ENCODE results near the gene PCSK6. TPM values are rescaled to one million over a fixed set of nuclear protein-coding genes. Genes with fewer than 3 reads are reported as not detected.

Gene PCSK6
- polyA plus RNA-seq, 3 donors: 6.5 to 9.2 (median 7.3) TPM

DNA sequence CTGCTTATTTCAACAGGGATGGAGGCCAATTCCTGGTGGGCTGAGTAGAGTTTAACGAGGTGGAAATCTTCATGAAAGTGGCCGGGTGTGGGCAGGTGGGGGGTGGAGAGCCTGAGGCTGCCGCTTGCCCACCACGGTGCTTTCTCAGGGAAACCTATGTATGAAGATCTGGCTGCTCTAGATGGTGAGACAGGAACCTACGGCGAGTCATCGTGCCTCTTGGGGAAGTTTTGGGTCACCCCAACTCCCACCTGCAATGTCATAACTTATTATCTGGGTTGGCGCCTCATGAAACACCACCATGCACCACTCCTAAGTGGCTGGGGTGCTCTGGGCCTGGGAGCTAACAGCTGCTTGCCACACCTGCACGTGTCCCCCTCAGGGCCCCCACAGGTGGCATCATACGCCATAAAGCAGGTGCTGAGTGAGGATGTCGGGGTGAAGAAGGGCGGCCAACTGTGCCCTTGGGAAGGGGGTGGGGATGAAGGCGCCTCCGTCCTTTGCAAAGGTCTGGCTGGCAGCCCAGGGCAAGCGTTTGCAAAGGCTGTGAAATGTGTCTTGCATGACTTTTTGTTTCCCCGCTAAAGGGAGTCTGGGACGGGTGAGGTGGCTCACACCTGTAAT, 166.5 kb downstream of the PCSK6 start:
- no peak for DNase-seq (ENCODE audit: low read depth in 3 of 3, low spot score in 2 of 3)

DNA sequence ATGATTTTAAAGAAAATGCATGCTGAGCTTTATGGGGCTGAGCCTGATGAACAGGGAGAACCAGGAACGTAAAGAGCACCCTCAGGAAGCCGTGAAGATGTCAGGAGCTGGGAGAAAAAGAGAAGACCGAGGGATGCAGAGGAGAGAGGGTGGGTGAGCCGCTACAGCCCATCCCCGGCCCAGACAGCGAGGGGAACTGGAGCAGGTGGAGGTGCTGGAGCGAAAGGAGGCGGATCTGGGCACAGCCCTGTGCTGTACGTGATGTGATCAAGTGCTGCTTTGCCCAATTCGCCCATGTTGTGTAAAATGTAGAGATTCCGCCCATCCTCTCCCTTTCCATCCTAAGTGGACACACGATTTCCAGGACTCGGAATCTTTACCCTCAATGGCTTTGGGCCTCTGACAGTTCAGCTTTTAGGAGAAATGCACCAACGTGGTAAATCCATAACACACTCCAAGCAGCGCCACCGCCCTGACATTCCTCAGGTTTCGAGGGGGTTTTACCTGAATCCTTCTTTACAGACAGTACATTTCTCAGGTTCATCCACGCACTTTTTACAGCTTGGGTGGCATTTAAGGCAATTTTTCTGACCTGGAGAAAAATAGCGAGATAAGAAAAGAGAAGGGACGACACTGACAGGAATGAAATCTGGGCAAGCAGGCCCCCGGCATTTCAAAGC, 167.4 kb downstream of the PCSK6 start:
- DNase-seq (ENCODE audit: low read depth in 3 of 3, low spot score in 2 of 3): no peak

DNA sequence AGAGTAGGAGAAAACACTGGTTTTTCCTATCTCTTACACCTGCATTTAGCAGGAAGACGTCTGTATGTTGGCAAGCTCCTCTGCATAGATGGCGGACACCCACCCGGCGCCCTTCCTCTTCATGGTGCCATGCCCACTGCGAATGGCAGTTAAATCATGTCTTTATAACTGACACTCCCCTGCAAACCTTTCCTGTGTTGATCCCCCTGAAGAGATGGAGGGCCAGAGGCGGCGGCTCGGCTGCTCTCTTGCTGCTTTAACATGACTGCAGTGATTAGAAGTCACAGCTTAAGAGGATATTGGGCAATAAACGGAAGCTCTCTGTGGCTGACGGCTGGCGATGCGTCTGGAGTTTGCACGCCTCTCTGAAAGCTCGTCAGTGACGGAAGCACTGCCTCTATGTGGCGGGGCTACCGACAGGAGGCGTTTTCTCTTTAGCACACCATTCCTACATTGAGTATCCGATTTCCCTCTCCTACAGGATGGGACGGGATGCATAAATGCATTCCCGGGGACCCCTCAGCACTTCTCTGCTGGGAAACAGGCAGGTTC, 168.9 kb downstream of the PCSK6 start:
- no peak for DNase-seq (ENCODE audit: low read depth in 3 of 3, low spot score in 2 of 3)

DNA sequence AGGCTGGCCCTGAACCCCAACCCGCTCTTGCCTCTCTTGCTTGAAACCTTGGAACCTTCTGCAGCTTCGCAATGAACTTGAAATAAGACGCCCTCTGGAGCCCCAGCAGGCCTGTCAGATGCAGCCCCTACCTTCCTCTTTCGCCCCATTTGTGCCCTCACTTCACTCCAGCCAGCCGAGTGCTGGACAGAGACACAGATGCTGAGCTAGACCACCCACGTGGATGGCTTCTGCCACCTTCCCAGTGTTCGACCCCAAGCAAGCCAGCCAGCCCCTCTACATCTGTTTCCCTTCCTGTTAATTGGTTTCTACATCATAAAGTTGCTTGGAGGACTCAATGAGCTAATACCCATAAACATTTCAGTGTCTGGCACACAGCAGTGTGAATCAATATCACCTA, 170.7 kb downstream of the PCSK6 start:
- no peak for DNase-seq (ENCODE audit: low read depth in 3 of 3, low spot score in 2 of 3)

DNA sequence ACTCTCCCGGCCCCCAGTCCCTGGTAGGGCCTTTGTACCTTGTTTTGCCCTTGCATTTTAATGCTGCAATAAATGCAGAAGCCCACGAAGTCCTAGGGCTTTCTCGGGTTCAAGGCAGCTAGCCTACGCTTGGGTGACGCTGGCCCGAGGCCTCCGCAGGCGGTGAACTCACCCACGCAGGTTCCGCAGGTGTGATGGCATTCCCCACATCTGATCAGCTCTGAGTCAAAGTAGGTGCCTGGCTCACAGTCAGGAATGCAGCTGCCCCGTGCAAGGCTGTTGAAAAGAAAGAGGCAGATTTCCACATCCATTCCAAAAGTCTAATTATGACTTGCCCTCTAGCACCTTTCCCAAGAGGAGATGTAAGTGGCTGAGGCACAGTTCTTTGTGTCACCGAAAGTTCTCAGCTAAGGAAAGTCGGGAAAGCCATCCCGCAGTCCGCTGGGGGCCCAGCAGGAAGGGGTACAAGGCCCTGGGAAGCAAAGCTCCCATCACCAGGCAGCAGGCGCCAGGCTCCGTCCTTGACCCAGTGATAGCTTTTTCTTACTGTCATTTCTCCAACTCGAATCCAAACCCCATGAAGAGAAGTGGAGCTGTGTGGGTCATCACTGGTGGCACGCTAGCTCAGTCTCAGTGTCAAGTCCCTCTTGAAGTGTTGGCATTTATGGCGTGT, 171.2 kb downstream of the PCSK6 start:
- no peak for DNase-seq (ENCODE audit: low read depth in 3 of 3, low spot score in 2 of 3)

DNA sequence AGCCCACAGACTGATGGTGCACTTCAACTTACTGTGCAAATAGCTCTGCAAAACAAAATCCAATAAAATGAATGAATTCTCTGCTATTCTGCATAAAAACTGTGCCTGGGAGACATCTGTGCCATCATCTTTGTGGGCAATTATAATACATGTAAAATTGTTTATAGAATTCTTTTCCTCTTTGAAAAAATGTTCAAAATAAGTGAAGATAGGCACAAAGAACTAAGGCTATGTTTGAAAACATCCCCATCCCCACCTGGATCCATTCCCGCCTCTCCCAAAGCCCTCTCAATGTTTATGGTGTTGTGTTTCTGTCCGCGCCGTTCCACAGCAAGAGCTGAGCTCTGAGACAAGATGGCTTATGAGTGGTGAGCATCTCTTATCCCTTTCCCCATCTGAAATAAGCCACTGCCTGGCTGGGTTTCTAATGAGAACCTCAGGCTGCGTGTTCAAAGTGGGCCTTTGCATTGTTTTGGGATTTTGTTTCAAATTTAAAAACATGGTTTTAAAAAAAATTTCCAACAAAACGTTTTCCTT, 172.1 kb downstream of the PCSK6 start:
- no peak for DNase-seq (ENCODE audit: low read depth in 3 of 3, low spot score in 2 of 3)

DNA sequence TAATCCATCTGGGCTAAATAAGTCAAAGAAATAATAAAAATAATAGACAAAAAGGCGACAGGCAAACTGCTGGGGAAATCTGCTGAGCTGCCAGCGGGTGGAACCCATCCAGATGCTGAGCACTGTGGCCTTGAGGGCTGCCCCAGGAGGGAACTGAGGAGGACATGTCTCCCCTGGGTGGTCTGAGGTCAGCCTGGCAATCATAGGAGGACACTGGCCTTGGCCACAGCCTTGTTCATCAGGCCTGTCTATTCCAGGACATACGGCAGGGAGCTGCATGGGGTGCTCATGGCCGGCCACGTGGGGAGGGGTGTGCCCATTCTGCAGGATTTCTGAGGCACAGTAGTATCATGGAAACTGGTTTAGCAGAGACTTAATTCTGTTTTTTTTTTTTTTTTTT, 173.0 kb downstream of the PCSK6 start:
- no peak for DNase-seq (ENCODE audit: low read depth in 3 of 3, low spot score in 2 of 3)

DNA sequence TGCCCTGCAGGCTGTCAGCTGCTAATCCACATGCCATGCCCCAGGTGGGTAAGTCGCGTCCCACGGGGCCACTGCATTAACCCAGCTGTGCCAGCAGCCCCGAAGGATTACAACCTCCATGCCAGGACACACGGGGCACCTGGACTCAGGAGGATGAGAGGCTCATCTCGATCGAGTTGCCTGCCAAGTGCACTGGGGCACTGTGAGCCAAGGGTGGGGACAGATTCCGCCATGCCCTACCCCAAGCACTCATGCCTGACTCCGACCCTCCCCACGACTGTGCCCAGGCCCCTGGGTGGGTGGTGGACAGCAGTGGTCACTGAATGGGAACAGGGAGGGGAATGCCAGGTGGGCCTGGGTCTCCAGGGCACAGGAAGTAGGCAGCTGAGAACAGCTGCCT, 173.8 kb downstream of the PCSK6 start:
- no peak for DNase-seq (ENCODE audit: low read depth in 3 of 3, low spot score in 2 of 3)

DNA sequence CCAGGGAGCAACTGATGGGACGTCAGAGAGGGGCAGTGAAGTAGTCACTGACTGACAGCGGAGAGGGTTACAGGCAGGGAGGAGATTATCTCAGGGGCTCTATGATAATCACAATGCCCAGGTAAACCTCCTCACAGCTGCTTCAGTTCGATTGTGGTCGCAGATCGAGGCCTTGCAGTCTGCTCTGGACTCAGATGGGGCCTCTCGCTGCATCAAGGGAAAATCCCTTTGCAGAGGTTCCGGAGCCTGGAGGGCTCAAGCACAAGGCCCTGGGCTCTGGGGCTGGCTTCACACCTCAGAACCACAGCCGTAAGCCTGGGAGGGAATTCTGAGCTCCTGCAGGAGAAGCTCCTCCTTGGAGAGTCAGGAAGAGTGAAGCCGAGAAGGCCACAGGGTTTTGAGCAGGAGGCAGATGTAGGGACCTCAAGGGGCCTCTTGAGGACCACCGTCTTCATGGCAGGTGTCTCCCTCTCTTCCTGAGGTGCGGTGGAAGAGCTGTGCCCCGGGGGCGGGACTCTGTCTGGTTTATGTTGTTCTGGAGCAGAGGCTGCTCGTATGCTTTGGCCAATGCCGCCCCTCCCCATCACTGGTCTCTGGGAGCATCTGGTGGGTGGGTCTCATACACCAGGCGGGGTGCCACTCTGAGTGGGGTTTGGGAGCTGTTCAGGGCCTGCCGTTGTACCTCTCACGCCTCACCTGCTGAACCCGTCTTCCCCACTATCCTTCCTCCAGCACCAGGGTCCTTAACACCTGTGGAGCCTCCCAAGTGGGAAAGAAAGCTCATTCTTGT, 175.0 kb downstream of the PCSK6 start:
- no peak for DNase-seq (ENCODE audit: low read depth in 3 of 3, low spot score in 2 of 3)

DNA sequence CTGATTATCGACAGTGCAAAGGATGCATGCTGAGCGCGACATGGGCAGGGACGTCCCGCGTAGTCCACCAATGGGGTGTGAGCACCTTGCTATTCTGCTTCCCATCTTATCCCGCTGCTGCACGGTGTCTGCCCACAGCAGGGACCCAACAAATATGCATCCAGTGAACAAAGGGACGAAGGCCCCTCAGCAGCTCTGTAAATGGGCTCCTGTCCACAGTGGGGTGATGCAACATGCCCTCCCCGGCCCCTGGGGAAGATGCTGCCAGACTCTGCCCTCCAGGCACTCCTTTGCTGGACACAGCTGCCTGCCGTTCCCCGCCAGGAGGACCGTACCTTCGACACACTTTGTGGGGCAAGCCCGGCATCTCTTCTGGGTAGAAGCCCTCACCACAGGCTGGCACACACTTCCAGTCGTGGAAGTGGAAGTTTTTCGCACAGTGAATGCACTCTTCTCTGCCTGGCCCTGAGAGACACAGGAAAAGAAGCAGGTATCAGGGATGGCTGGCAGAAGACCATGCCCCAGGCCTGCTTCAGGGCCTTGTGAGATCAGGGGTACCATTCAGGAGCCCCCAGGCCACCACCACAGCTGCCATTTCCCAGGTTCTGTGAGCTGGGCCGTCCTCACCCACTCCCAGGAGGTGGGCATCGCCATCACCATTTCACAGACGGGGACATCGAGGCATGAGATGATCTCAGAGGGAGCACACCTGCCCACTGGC, 176.3 kb downstream of the PCSK6 start:
- no peak for DNase-seq (ENCODE audit: low read depth in 3 of 3, low spot score in 2 of 3)

DNA sequence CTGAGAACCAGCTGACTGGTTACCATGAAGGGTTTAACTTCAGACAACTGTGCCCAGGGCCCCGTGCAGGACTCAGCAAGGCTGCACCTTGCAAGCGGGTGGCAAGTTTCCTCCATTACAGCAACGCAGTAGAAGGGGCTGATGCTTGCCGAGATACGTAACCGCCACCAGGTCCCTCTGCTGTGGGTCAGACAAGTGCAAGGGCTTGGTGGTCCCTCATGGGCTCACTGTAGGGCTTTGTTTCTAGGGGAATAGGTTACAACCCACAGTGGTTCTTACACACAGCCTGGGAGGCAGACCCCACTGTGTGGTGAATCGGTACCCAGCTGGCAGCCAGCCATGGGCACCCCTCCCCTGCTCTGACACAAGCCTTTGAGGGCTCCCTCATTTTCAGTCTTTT, 179.0 kb downstream of the PCSK6 start:
- DNase-seq (ENCODE audit: low read depth in 3 of 3, low spot score in 2 of 3): no peak

DNA sequence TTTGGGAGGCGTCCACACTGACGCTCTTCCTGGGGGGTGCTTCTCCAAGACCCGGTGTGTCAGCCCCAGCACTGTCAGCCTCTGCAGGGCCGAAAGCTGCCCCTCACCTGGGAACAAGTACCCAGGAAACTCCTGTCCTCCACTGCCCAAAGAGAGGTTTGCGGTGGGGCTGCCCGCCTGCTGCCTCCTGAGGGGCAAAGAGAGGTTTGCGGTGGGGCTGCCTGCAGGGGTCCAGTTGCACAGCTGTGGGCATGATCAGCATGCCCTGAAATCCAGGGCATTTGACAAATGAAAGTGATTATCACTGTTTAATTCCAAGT, 179.4 kb downstream of the PCSK6 start:
- no peak for DNase-seq (ENCODE audit: low read depth in 3 of 3, low spot score in 2 of 3)

DNA sequence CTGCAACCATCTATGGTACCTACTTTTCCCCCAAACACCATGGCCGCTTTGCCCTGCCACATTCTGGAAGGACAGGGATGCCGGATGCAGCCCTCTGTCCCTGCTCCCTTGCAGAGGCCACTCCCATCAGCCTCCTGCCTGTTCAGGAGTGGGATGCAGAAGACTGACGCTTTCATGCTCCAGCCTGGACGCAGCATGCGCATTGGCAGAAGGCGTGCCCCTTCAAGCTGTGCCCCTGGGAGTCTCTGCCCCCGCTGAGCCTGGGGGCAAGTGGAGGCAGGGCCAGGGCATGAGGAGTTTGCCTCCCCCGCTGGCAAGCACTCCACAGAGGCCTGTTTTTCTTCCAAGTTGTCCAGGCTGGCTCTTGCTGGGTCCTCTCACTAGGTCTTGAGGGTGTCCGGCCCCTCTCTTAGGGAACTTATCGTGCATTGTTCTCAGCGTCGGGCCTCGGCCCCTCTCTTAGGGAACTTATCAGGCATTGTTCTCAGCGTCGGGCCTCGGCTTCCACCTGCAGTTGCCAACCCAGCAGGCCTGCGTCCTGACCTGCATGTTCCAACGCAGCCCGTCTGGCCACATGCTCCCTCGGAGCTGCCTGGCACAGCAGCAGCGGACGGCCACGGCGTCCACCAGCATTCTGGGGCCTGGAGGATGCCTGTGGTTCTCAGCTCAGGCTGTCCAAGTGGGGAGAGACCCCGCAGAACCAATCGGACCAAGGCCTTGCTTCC, 179.9 kb downstream of the PCSK6 start:
- no peak for DNase-seq (ENCODE audit: low read depth in 3 of 3, low spot score in 2 of 3)

DNA sequence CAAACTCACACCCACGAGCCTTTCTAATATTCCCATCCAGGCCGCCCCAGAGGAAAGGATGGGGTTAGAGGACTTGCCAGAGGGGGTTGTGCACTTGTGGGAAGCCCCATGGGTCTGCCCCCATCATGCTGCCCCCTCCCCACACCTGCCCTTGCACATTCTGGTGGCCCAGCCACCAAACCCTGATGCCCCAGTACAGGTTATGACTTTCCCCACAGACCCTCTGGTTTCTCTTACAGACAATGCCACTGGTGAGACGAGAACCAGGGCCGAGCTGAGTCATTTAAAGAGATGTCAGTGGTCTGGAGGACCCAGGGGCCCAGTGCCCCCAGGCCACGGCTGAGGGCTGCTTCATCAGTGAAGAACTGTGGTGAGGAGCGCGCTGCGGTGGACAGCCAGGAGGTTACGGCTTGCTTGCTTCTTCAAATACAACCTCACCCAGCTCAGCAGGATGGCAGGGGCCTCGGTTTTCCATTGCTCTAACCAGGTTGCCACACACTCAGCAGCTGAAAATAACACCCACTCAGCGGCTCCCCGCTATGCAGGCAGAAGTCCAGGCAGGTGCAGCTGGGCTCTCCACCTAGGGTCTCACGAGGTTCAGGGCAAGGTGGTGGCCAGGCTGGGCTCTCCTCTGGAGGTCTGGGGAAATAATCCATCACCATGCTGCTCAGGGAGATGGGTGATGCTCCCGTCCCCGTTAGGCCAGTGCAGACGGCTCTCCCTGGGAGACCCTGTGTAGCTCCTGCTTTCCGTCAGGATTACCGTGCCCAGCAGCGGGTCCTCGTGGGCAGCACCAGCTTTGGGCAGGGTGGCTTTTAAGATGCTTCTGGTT, 180.7 kb downstream of the PCSK6 start:
- DNase-seq (ENCODE audit: low read depth in 3 of 3, low spot score in 2 of 3): no peak

DNA sequence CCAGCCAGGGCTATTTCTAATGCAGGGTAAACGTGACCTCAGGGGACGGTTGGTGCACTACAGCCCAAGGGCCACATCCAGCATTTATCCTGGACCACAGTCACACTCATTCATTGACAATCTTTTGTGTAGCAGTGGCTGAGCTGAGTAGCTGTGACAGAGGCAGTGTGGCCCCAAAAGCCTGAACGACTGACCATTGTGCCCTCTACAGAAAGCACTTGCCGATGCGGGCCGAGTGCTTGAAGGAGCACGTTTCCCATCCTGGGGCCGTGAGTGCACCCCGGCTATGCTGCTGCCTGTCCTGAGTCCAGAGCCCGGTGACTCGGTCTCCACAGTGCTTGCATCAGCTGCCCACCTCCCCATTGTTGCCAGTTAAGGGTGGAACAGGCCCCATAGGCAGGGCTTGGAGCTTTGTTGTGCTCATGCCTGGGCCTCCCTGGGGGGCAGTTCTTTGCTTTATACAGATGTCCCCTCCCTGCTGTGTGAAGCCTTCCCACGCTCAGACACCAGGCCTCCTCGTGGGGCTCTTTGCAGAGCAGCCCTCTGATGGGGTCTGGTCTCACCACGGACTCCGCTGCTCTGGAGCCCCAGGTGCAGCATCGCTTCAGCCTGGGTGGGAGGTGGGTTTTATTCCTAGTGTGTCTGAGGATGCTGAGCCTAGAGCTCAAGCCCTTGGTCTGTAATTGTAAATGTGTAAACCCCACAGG, 181.5 kb downstream of the PCSK6 start:
- DNase-seq (ENCODE audit: low read depth in 3 of 3, low spot score in 2 of 3): no peak

DNA sequence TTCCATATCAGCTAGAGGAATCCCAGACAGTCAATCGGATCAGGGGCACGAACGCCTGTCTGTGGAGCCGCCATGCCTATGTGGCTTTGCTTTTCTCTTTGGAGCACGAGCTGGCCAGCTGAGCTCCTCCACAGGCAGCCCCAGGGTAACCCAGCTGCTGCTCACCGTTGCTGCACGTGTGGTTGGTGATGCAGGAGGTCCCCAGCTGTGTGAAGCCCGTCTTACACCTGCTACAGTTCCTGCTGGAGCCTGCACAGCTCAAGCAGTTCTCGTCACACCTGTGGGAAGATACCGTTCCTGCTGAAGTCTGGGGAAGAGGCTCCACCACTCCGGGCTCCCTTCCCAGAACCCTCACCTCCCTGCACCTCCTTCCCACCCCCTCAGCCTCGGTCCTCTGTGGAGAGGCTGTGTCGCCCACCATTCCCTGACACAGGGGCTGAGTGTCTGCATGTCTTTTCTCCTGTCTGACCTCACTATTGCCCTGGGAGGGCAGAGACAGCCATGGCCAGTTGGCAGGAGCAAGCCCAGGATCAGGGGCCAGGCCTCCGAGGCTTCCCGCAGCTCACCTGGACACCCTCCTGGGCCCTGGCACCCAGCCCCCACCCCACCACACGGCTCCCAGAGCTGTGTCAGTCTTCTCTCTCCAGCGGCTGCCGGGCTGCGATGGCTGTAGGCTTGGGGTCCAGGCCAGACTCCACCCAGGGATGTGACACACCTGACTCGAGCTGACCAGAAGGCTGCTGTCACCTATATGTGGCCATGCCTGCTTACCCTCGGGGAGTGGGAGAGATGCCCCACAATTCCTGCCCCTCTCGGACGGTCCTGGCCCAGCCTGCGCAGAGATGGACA, 182.2 kb downstream of the PCSK6 start:
- DNase-seq (ENCODE audit: low read depth in 3 of 3, low spot score in 2 of 3): no peak

DNA sequence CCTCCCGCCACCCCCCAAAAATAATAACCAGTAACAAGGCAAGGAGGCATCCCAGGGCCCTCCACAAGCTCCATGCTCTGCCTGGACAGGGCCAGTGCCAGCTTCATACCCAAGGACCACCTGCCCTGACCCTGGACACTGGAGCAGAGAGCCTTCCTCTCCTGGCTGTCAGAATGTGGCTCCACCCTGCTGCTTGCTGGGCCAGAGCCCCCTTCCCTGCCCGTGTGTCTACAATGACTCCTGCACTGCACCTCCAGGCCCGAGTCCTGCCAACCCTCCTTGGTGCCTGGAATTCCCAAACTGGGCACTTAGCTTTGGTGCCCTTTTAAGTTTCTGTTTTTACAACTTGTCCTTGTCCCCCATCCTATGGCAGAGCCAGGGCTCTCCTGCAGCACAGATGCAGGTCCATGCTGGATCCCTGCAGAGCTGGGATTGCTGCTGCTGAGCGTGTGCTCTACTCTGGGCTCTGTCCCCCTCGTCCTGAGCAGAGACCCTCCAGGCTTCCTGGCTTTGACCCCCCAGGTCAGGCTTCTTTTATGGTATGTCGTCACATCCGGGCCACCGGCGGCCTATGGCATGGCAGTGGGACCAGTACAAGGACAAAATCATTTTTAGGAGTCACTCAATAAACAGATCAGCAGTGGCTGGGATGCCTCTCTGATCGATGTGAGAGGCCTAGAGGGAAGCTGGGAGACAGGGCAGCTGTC, 183.0 kb downstream of the PCSK6 start:
- DNase-seq (ENCODE audit: low read depth in 3 of 3, low spot score in 2 of 3): no peak
